PFSK-1 (cell line): Measurements from ENCODE around the gene AP1B1.

Source experiments
- FOXP2 ChIP-seq: optimal IDR thresholded peaks from 2 replicates; pipeline ENCODE3; 2011; ENCODE audit warnings: borderline replicate concordance, control low read depth, inconsistent platforms; ENCODE audit not compliant: insufficient read depth; ENCODE audit errors: extremely low read length, extremely low read depth
- POLR2AphosphoS5 ChIP-seq: IDR thresholded peaks from 2 replicates; pipeline ENCODE4 v1.6.1; 2012; ENCODE audit warnings: low read depth, mild to moderate bottlenecking, control low read depth, low read length, moderate library complexity
- REST ChIP-seq, 2 experiments: IDR thresholded peaks; 2 replicates each; pipeline versions ENCODE4 v1.6.1 to v1.8.0; 2011 to 2012; ENCODE audit warnings: low read depth in 2 of 2, low read length in 2 of 2, control low read depth in 1 of 2, inconsistent platforms in 1 of 2, mild to moderate bottlenecking in 1 of 2, moderate library complexity in 1 of 2; ENCODE audit not compliant: insufficient read depth in 1 of 2
- SIN3A ChIP-seq: IDR thresholded peaks from 2 replicates; pipeline ENCODE4 v1.6.1; 2012; ENCODE audit warnings: mild to moderate bottlenecking, low read length, moderate library complexity, borderline replicate concordance; ENCODE audit not compliant: insufficient read depth
- TAF1 ChIP-seq: IDR thresholded peaks from 2 replicates; pipeline ENCODE4 v1.6.1; 2012; ENCODE audit warnings: low read length, control low read depth, borderline replicate concordance; ENCODE audit not compliant: insufficient read depth

GRCh38 chr22:29327089-29327764 lies 61.1 kb downstream of the AP1B1 start:
- no peak for TF ChIP-seq POLR2AphosphoS5
- TF ChIP-seq TAF1: no peak
- no peak for TF ChIP-seq REST (IDR thresholded peaks at IDR 0.05; ENCODE audit: insufficient read depth in 1 of 2, low read depth in 2 of 2, low read length in 2 of 2)
- TF ChIP-seq SIN3A: no peak
- no peak for TF ChIP-seq FOXP2
